Left ventricle myocardium inferior (tissue), 1 donor: ENCODE results near the gene LCAT. TPM values are rescaled to one million over a fixed set of nuclear protein-coding genes. Genes with fewer than 3 reads are reported as not detected.

Experiments
- DNase-seq: peaks from one replicate; pipeline ENCODE4 v3.0.0-alpha.2; 2020
- H3K27ac ChIP-seq: fragments of 200-600 bp; replicated peaks from 2 replicates; pipeline ENCODE4 v1.8.0; 2021
- H3K27me3 ChIP-seq: fragments of 200-600 bp; 2 replicates; pipeline ENCODE4 v1.8.0; 2021; ENCODE audit warnings: low read depth
- H3K36me3 ChIP-seq: fragments of 200-600 bp; 2 replicates; pipeline ENCODE4 v1.8.0; 2021
- H3K4me1 ChIP-seq: fragments of 200-600 bp; 2 replicates; pipeline ENCODE4 v1.8.0; 2021
- H3K4me3 ChIP-seq: fragments of 200-600 bp; 2 replicates; pipeline ENCODE4 v1.8.0; 2021; ENCODE audit warnings: mild to moderate bottlenecking, moderate library complexity
- H3K9me3 ChIP-seq: fragments of 200-600 bp; replicated peaks from 2 replicates; pipeline ENCODE4 v1.8.0; 2021
- intact Hi-C: fragments of 100-400 bp; cut with micrococcal nuclease; formaldehyde crosslinking; loops from one replicate; pipeline ENCODE4 v1.11.0; 2022
- total RNA-seq: library from RNA; stranded (reverse); fragmentation: NEBNext Ultra II Directional; extraction: Animal tissue kit (Norgen Biotek cat#: 25700); gene quantifications from one replicate; pipeline ENCODE4 v1.2.1, GENCODE V29; 2021
- TF ChIP-seq, protein P1 (sequence below): fragments of 200-600 bp; IDR thresholded peaks from 2 replicates; pipeline ENCODE4 v1.8.0; 2021; ENCODE audit warnings: antibody characterized with exemption, mild to moderate bottlenecking, borderline replicate concordance
- donor health status: DM: no; HTN: yes; CAD: no; lungs with severe emphysema.

The LCAT gene
- total RNA-seq, 1 donor from 2014 or later = 23.2 TPM

DNA sequence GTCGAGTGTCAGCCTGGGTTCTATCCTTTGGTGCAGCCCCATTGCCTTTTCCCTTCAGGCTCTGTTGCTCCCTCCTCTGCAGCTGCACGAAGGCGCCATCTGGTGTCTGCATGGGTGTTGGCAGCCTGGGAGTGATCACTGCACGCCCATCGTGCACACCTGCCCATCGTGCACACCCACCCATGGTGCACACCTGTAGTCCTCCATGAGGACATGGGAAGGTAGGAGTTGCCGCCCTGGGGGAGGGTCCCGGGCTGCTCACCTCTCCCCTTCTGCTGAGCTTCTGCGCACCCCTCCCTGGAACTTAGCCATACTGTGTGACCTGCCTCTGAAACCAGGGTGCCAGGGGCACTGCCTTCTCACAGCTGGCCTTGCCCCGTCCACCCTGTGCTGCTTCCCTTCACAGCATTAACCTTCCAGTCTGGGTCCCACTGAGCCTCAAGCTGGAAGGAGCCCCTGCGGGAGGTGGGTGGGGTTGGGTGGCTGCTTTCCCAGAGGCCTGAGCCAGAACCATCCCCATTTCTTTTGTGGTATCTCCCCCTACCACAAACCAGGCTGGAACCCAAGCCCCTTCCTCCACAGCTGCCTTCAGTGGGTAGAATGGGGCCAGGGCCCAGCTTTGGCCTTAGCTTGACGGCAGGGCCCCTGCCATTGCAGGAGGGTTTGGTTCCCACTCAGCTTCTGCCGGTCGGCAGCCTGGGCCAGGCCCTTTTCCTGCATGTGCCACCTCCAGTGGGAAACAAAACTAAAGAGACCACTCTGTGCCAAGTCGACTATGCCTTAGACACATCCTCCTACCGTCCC lies 15.2 kb downstream of the LCAT start:
- Histone ChIP-seq H3K4me1 (peaks cover 41% of the 10 kb centered on the region), H3K4me3 (no peak overlapping the region), H3K27ac (no peak overlapping the region), H3K9me3 (no peaks in the 10 kb centered on the region), H3K27me3 (no peaks in the 10 kb centered on the region), H3K36me3 (peaks cover 30% of the 10 kb centered on the region)
- DNase-seq = peak; percentile 65
- intact Hi-C loops = no loop called here
- TF ChIP-seq, protein P1, sequence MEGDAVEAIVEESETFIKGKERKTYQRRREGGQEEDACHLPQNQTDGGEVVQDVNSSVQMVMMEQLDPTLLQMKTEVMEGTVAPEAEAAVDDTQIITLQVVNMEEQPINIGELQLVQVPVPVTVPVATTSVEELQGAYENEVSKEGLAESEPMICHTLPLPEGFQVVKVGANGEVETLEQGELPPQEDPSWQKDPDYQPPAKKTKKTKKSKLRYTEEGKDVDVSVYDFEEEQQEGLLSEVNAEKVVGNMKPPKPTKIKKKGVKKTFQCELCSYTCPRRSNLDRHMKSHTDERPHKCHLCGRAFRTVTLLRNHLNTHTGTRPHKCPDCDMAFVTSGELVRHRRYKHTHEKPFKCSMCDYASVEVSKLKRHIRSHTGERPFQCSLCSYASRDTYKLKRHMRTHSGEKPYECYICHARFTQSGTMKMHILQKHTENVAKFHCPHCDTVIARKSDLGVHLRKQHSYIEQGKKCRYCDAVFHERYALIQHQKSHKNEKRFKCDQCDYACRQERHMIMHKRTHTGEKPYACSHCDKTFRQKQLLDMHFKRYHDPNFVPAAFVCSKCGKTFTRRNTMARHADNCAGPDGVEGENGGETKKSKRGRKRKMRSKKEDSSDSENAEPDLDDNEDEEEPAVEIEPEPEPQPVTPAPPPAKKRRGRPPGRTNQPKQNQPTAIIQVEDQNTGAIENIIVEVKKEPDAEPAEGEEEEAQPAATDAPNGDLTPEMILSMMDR = peak; percentile 91

DNA sequence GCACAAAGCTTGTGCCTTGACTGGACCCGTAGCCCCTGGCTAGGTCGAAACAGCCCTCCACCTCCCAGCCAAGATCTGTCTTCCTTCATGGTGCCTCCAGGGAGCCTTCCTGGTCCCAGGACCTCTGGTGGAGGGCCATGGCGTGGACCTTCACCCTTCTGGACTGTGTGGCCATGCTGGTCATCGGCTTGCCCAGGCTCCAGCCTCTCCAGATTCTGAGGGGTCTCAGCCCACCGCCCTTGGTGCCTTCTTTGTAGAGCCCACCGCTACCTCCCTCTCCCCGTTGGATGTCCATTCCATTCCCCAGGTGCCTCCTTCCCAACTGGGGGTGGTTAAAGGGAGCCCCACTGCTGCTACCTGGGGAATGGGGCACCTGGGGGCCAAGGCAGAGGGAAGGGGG lies 15.8 kb downstream of the LCAT start:
- H3K9me3 ChIP-seq = no peaks in the 10 kb centered on the region
- H3K36me3 ChIP-seq = peaks cover 26% of the 10 kb centered on the region
- intact Hi-C loops = no loop called here
- no peak for DNase-seq
- TF ChIP-seq, protein P1 = no peak
- no peak overlapping the region for H3K27ac ChIP-seq
- peaks cover 46% of the 10 kb centered on the region for H3K4me1 ChIP-seq
- no peak overlapping the region for H3K4me3 ChIP-seq
- no peaks in the 10 kb centered on the region for H3K27me3 ChIP-seq

DNA sequence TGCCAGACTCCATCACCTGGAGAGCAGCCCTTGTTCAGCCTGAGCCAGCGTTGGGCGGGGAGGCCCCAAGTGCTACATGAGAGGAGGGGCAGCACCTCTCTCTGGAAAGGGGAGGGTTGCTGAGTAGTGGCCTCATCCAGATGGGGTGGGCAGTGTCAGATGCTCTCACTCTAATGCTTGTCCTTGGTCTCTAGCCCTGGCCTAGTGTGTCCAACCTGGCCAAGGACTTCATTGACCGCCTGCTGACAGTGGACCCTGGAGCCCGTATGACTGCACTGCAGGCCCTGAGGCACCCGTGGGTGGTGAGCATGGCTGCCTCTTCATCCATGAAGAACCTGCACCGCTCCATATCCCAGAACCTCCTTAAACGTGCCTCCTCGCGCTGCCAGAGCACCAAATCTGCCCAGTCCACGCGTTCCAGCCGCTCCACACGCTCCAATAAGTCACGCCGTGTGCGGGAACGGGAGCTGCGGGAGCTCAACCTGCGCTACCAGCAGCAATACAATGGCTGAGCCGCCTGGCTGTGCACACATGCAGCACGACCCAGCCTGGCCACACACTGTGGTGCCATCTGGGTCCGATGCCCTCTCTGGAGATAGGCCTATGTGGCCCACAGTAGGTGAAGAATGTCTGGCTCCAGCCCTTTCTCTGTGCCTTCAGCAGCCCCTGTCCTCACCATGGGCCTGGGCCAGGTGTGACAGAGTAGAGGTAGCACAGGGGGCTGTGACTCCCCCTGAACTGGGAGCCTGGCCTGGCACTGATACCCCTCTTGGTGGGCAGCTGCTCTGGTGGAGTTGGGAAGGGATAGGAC lies 16.6 kb downstream of the LCAT start:
- Histone ChIP-seq H3K36me3 (peaks cover 26% of the 10 kb centered on the region), H3K4me3 (no peak overlapping the region), H3K4me1 (peaks cover 54% of the 10 kb centered on the region), H3K9me3 (no peaks in the 10 kb centered on the region), H3K27ac (peak overlapping the region; percentile 62), H3K27me3 (no peaks in the 10 kb centered on the region)
- no peak for DNase-seq
- intact Hi-C loops = no loop called here
- TF ChIP-seq, protein P1 = no peak

DNA sequence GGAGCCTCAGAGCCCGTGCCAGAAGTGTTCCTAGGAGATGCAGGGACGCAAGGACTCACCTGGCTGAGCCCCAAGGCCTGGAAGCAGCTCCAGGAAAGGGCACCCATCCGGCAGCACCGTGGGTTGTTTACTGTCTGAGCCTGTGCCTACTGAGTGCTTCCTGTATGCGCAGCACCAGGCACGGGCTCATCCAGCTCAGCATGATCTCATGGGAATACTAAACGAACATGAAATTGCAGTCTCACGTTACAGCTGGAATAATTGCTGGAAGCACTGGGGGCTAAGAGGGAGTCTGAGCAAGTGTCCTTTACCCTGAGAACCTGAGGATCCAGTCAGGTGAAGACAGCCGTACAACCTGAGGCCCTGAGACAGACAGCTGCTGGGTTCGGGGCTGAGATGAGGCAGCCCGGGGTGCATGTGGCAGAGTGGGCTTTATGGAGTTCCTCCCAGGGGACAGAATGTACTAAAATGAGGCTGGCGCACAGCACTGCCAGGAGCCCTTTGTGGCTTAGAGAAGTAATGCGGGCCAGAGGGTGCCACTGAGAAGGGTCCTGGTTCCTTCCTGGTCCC lies 17.7 kb downstream of the LCAT start:
- TF ChIP-seq, protein P1 = no peak
- H3K27ac ChIP-seq = peak overlapping the region; percentile 62
- no peak overlapping the region for H3K4me3 ChIP-seq
- no peak for DNase-seq
- intact Hi-C loops = no loop called here
- H3K27me3 ChIP-seq = no peaks in the 10 kb centered on the region
- H3K4me1 ChIP-seq = peaks cover 64% of the 10 kb centered on the region
- peaks cover 26% of the 10 kb centered on the region for H3K36me3 ChIP-seq
- H3K9me3 ChIP-seq = no peaks in the 10 kb centered on the region

DNA sequence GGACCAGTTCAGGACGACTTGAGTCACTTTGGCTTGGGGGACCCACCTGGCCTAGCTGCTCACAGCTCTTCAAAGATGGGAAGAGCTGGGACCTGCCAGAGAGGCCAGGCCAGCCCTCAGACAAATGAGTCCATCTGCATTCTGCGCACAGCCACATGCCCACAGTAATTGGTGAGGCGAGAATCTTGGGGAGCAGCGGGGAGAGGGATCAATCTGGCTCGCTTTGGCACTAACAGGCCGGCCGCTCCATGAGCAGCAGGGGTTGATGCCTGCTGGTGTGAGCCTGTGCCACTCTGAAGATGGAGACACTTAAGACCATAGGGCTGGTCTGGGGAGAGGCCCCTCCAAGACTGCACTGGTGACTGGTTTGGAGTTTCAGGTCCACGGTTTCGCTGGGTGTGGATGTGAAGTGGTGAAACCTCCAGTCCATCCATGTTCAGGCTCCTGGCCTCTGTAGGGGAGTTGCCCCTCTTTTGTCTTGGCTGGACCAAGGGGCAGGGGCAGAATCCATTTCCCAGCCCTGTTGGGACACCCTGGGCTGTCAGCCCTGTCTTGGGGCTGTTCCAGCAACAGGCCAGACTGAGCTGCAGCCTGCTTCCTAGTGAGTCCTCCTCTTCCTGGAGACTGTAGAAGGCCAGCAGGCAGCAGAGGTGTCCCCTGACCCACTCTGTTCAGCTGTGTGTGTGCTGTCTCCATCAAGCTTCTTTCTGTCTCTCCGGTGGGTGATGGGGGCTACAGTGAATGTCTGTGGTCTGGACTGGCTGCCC lies 19.6 kb downstream of the LCAT start:
- Histone ChIP-seq H3K4me1 (peaks cover 84% of the 10 kb centered on the region), H3K9me3 (no peaks in the 10 kb centered on the region), H3K4me3 (no peak overlapping the region), H3K27me3 (no peaks in the 10 kb centered on the region), H3K27ac (no peak overlapping the region), H3K36me3 (peaks cover 16% of the 10 kb centered on the region)
- TF ChIP-seq, protein P1 = no peak
- intact Hi-C loops = no loop called here
- no peak for DNase-seq
